GM12872 (cell line): ENCODE data around the gene GPX4.

ENCODE experiments used
- CTCF ChIP-seq: IDR thresholded peaks from 3 replicates; pipeline ENCODE4 v1.5.1; 2011; ENCODE audit warnings: low read depth, mild to moderate bottlenecking, low read length, moderate library complexity; ENCODE audit not compliant: insufficient read depth

GPX4 gene

GRCh38 chr19:1102407-1103131 is 1.2 kb upstream of the GPX4 start:
- TF ChIP-seq CTCF: no peak

- TF ChIP-seq CTCF: no peak
Measured at GRCh38 chr19:1103132-1103707, 574 bp upstream of the GPX4 start.

- no peak for TF ChIP-seq CTCF
Measured at GRCh38 chr19:1104311-1105007, 665 bp downstream of the GPX4 start.

- no peak for TF ChIP-seq CTCF
Measured at GRCh38 chr19:1105008-1105872, 1.4 kb downstream of the GPX4 start.

- TF ChIP-seq CTCF: no peak
Measured at GRCh38 chr19:1105873-1106840, 2.4 kb downstream of the GPX4 start.

GRCh38 chr19:1106841-1107660 is 3.3 kb downstream of the GPX4 start:
- 0 out of 3 replicates have a peak, but pooled peaks have one; percentile 3 for TF ChIP-seq CTCF
